GM23248 (cell line): ENCODE results near the gene SRRM4. TPM values are rescaled to one million over a fixed set of nuclear protein-coding genes. Genes with fewer than 3 reads are reported as not detected.

Source experiments
- DNase-seq: peaks from one replicate; pipeline ENCODE4 v3.0.0-alpha.2; 2015
- H2AFZ ChIP-seq: fragments of 200-600 bp; sonication (generic); 2 replicates; pipeline ENCODE4 v1.6.1; 2016; ENCODE audit warnings: antibody characterized with exemption
- H3F3A ChIP-seq: fragments of 200-600 bp; sonication (generic); 2 replicates; pipeline ENCODE4 v1.6.1; 2016; ENCODE audit warnings: mild to moderate bottlenecking, antibody characterized with exemption, mixed run types; ENCODE audit not compliant: insufficient read depth
- H3K27ac ChIP-seq: fragments of 200-600 bp; sonication (generic); 2 replicates; pipeline ENCODE4 v1.5.1; 2016; ENCODE audit warnings: mild to moderate bottlenecking
- H3K27me3 ChIP-seq: fragments of 200-600 bp; sonication (generic); replicated peaks from 2 replicates; pipeline ENCODE4 v1.6.1; 2016; ENCODE audit warnings: mild to moderate bottlenecking; ENCODE audit not compliant: insufficient read depth
- H3K36me3 ChIP-seq: fragments of 200-600 bp; sonication (generic); 2 replicates; pipeline ENCODE4 v1.6.1; 2016; ENCODE audit warnings: low read depth, mild to moderate bottlenecking
- H3K4me1 ChIP-seq: fragments of 200-600 bp; sonication (generic); 2 replicates; pipeline ENCODE4 v1.6.1; 2016; ENCODE audit warnings: mild to moderate bottlenecking; ENCODE audit not compliant: insufficient read depth
- H3K4me2 ChIP-seq: fragments of 200-600 bp; sonication (generic); one replicate; pipeline ENCODE4 v1.6.1; 2016; ENCODE audit warnings: mild to moderate bottlenecking; ENCODE audit not compliant: unreplicated experiment
- H3K4me3 ChIP-seq: fragments of 200-600 bp; sonication (generic); 2 replicates; pipeline ENCODE4 v1.5.1; 2016; ENCODE audit warnings: mild to moderate bottlenecking
- H3K79me2 ChIP-seq: fragments of 200-600 bp; sonication (generic); 2 replicates; pipeline ENCODE4 v1.6.1; 2016; ENCODE audit warnings: mild to moderate bottlenecking; ENCODE audit not compliant: insufficient read depth
- H3K9ac ChIP-seq: fragments of 200-600 bp; sonication (generic); 2 replicates; pipeline ENCODE4 v1.6.1; 2016; ENCODE audit warnings: mild to moderate bottlenecking
- H3K9me2 ChIP-seq: fragments of 200-600 bp; sonication (generic); 2 replicates; pipeline ENCODE4 v1.6.1; 2016; ENCODE audit warnings: mixed run types, mild to moderate bottlenecking, moderate library complexity; ENCODE audit not compliant: insufficient read depth
- H3K9me3 ChIP-seq: fragments of 200-600 bp; sonication (generic); one replicate; pipeline ENCODE4 v1.6.1; 2017; ENCODE audit warnings: low read depth
- H4K20me1 ChIP-seq: fragments of 200-600 bp; sonication (generic); 2 replicates; pipeline ENCODE4 v1.6.0; 2016; ENCODE audit not compliant: insufficient read depth
- EZH2 ChIP-seq: fragments of 200-600 bp; sonication (generic); IDR thresholded peaks from 2 replicates; pipeline ENCODE4 v1.6.1; 2018; ENCODE audit warnings: antibody characterized with exemption, mild to moderate bottlenecking; ENCODE audit not compliant: insufficient read depth, poor library complexity, severe bottlenecking
- EZH2phosphoT487 ChIP-seq: fragments of 200-600 bp; sonication (generic); IDR thresholded peaks from 2 replicates; pipeline ENCODE4 v1.6.1; 2018; ENCODE audit warnings: antibody characterized with exemption, moderate library complexity, mild to moderate bottlenecking, low read depth; ENCODE audit not compliant: insufficient read depth
- WGBS, 2 experiments: methylation state at CpG; one replicate each; pipeline ENCODE4 v1.1.6; 2015 to 2017; ENCODE audit warnings: low lambda C conversion rate in 2 of 2, low coverage in 1 of 2; ENCODE audit errors: missing lambda C conversion rate in 2 of 2; 5-methylcytosine and 5-hydroxymethylcytosine counted together
- in situ Hi-C: fragments of 300-500 bp; cut with MboI; formaldehyde crosslinking; loops from 2 replicates; pipeline ENCODE4 v1.15.0; 2020
- polyA plus RNA-seq: library from polyadenylated mRNA; unstranded; fragments of >200 nt; fragmentation: Nextera tagmentation; extraction: Ambion mirVana; gene quantifications from 2 replicates; pipeline ENCODE4 v1.2.1, GENCODE V29; 2016
- total RNA-seq: library from RNA; depleted of rRNA; stranded (reverse); fragments of >200 nt; shearing (Covaris generic); gene quantifications from 2 replicates; pipeline ENCODE4 v1.2.3, GENCODE V29; 2014

Gene SRRM4
- total and polyA plus RNA-seq, 2 experiments from 2014 or later: not detected

GRCh38 chr12:119198440-119198839 is 217.1 kb downstream of the SRRM4 start:
- H3K4me2 ChIP-seq: no peak overlapping the region
- no peak overlapping the region for H3K4me3 ChIP-seq
- H3K9me2 ChIP-seq: no peaks in the 10 kb centered on the region
- no peak overlapping the region for H3K9ac ChIP-seq
- no peak for TF ChIP-seq EZH2
- H3K27me3 ChIP-seq: no peaks in the 10 kb centered on the region
- no peaks in the 10 kb centered on the region for H3K4me1 ChIP-seq
- in situ Hi-C loops: no loop called here
- no peak overlapping the region for H3K27ac ChIP-seq
- no peaks in the 10 kb centered on the region for H3F3A ChIP-seq
- H3K36me3 ChIP-seq: peaks cover 9% of the 10 kb centered on the region; the same call in 1 of the 2 replicates
- 93 to 97% methylated on average over 2 of the region's 2 CpGs for WGBS, 2 experiments
- H3K79me2 ChIP-seq: no peaks in the 10 kb centered on the region
- H4K20me1 ChIP-seq: no peaks in the 10 kb centered on the region
- H3K9me3 ChIP-seq: no peaks in the 10 kb centered on the region
- no peak for DNase-seq
- no peak overlapping the region for H2AFZ ChIP-seq

- Histone ChIP-seq H3K9ac (no peak overlapping the region), H3F3A (no peaks in the 10 kb centered on the region), H3K79me2 (no peaks in the 10 kb centered on the region), H3K4me1 (no peaks in the 10 kb centered on the region), H3K27ac (no peak overlapping the region), H3K9me3 (no peaks in the 10 kb centered on the region), H3K4me3 (no peak overlapping the region), H3K9me2 (no peaks in the 10 kb centered on the region), H4K20me1 (no peaks in the 10 kb centered on the region), H3K4me2 (no peak overlapping the region), H3K27me3 (no peaks in the 10 kb centered on the region), H2AFZ (no peak overlapping the region), H3K36me3 (no peaks in the 10 kb centered on the region)
- TF ChIP-seq EZH2phosphoT487 (no peak), EZH2 (no peak)
- WGBS, 2 experiments: 81 to 93% methylated on average over 4 of the region's 4 CpGs
- in situ Hi-C loops: no loop called here
- no peak for DNase-seq
Observed at GRCh38 chr12:119200601-119201000, 219.3 kb downstream of the SRRM4 start.

GRCh38 chr12:119201789-119202543 is 220.6 kb downstream of the SRRM4 start:
- no peaks in the 10 kb centered on the region for H3F3A ChIP-seq
- H3K9me3 ChIP-seq: no peaks in the 10 kb centered on the region
- H3K27me3 ChIP-seq: no peaks in the 10 kb centered on the region
- H3K79me2 ChIP-seq: no peaks in the 10 kb centered on the region
- no peak overlapping the region for H3K27ac ChIP-seq
- H2AFZ ChIP-seq: no peak overlapping the region
- no peaks in the 10 kb centered on the region for H3K4me1 ChIP-seq
- no peak overlapping the region for H3K9ac ChIP-seq
- TF ChIP-seq EZH2phosphoT487 (no peak), EZH2 (no peak)
- H3K9me2 ChIP-seq: no peaks in the 10 kb centered on the region
- DNase-seq: no peak
- H3K36me3 ChIP-seq: no peaks in the 10 kb centered on the region
- H3K4me3 ChIP-seq: no peak overlapping the region
- no peaks in the 10 kb centered on the region for H4K20me1 ChIP-seq
- WGBS, 2 experiments: 58 to 66% methylated on average over 9 of the region's 9 CpGs
- in situ Hi-C loops: no loop called here
- H3K4me2 ChIP-seq: no peak overlapping the region

- H3K79me2 ChIP-seq: no peaks in the 10 kb centered on the region
- 33 to 34% methylated on average over 2 of the region's 2 CpGs for WGBS, 2 experiments
- in situ Hi-C loops: no loop called here
Observed at GRCh38 chr12:119202544-119202943, 221.2 kb downstream of the SRRM4 start.

More at GRCh38 chr12:119202544-119202943, 221.2 kb downstream of the SRRM4 start:
- H4K20me1 ChIP-seq: no peaks in the 10 kb centered on the region
- H3K27ac ChIP-seq: no peak overlapping the region
- no peaks in the 10 kb centered on the region for H3F3A ChIP-seq
- TF ChIP-seq EZH2phosphoT487 (no peak), EZH2 (no peak)
- H3K36me3 ChIP-seq: no peaks in the 10 kb centered on the region
- H3K9ac ChIP-seq: no peak overlapping the region
- no peak overlapping the region for H3K4me2 ChIP-seq
- H2AFZ ChIP-seq: no peak overlapping the region
- no peaks in the 10 kb centered on the region for H3K9me3 ChIP-seq
- H3K27me3 ChIP-seq: no peaks in the 10 kb centered on the region
- H3K4me3 ChIP-seq: no peak overlapping the region
- no peaks in the 10 kb centered on the region for H3K4me1 ChIP-seq
- no peak for DNase-seq
- H3K9me2 ChIP-seq: no peaks in the 10 kb centered on the region
